ENCODE data around the gene SLC25A30.
"Not testable (repeated sequence)": the region's sequence is repeated elsewhere in the genome, so short reads cannot be mapped to it uniquely, and the experiment has no call there.

The SLC25A30 gene

GRCh38 chr13:45382739-45383138 lies 35.4 kb downstream of the SLC25A30 start:
- H3K27me3 ChIP-seq (ENCODE audit: control insufficient read depth in 2 of 2, insufficient read depth in 2 of 2, low read length in 2 of 2); H3K9ac ChIP-seq (ENCODE audit: low read depth in 1 of 2, low read length in 2 of 2); H3K36me3 ChIP-seq (ENCODE audit: control insufficient read depth in 2 of 2, insufficient read depth in 2 of 2, low read length in 2 of 2); H3K27ac ChIP-seq (ENCODE audit: low read depth in 2 of 2, low read length in 2 of 2); H3K4me3 ChIP-seq (ENCODE audit: low read length in 2 of 2); H3K4me1 ChIP-seq (ENCODE audit: control insufficient read depth in 2 of 2, insufficient read depth in 2 of 2, low read length in 2 of 2); H3K9me3 ChIP-seq (ENCODE audit: control insufficient read depth in 2 of 2, low read length in 2 of 2): not testable (repeated sequence)

GRCh38 chr13:45381196-45381595 lies 37.0 kb downstream of the SLC25A30 start:
- Histone ChIP-seq H3K36me3 (ENCODE audit: control insufficient read depth in 2 of 2, insufficient read depth in 2 of 2, low read length in 2 of 2) (no peaks in the 10 kb centered on the region), H3K27me3 (ENCODE audit: control insufficient read depth in 2 of 2, insufficient read depth in 2 of 2, low read length in 2 of 2) (no peaks in the 10 kb centered on the region), H3K4me3 (ENCODE audit: low read length in 2 of 2) (no peak overlapping the region), H3K9ac (ENCODE audit: low read depth in 1 of 2, low read length in 2 of 2) (no peak overlapping the region), H3K4me1 (ENCODE audit: control insufficient read depth in 2 of 2, insufficient read depth in 2 of 2, low read length in 2 of 2) (no peaks in the 10 kb centered on the region), H3K27ac (ENCODE audit: low read depth in 2 of 2, low read length in 2 of 2) (no peak overlapping the region), H3K9me3 (ENCODE audit: control insufficient read depth in 2 of 2, low read length in 2 of 2) (no peaks in the 10 kb centered on the region)

GRCh38 chr13:45380708-45381107 lies 37.5 kb downstream of the SLC25A30 start:
- not testable (repeated sequence) for H3K36me3 ChIP-seq (ENCODE audit: control insufficient read depth in 2 of 2, insufficient read depth in 2 of 2, low read length in 2 of 2); H3K4me3 ChIP-seq (ENCODE audit: low read length in 2 of 2); H3K9me3 ChIP-seq (ENCODE audit: control insufficient read depth in 2 of 2, low read length in 2 of 2); H3K27me3 ChIP-seq (ENCODE audit: control insufficient read depth in 2 of 2, insufficient read depth in 2 of 2, low read length in 2 of 2); H3K4me1 ChIP-seq (ENCODE audit: control insufficient read depth in 2 of 2, insufficient read depth in 2 of 2, low read length in 2 of 2); H3K9ac ChIP-seq (ENCODE audit: low read depth in 1 of 2, low read length in 2 of 2); H3K27ac ChIP-seq (ENCODE audit: low read depth in 2 of 2, low read length in 2 of 2)

GRCh38 chr13:45379516-45379915 lies 38.7 kb downstream of the SLC25A30 start:
- H3K36me3 ChIP-seq (ENCODE audit: control insufficient read depth in 2 of 2, insufficient read depth in 2 of 2, low read length in 2 of 2) = not testable (repeated sequence)

GRCh38 chr13:45378786-45379185 lies 39.4 kb downstream of the SLC25A30 start:
- not testable (repeated sequence) for H3K27me3 ChIP-seq (ENCODE audit: control insufficient read depth in 2 of 2, insufficient read depth in 2 of 2, low read length in 2 of 2); H3K9ac ChIP-seq (ENCODE audit: low read depth in 1 of 2, low read length in 2 of 2); H3K4me3 ChIP-seq (ENCODE audit: low read length in 2 of 2); H3K27ac ChIP-seq (ENCODE audit: low read depth in 2 of 2, low read length in 2 of 2); H3K9me3 ChIP-seq (ENCODE audit: control insufficient read depth in 2 of 2, low read length in 2 of 2); H3K36me3 ChIP-seq (ENCODE audit: control insufficient read depth in 2 of 2, insufficient read depth in 2 of 2, low read length in 2 of 2); H3K4me1 ChIP-seq (ENCODE audit: control insufficient read depth in 2 of 2, insufficient read depth in 2 of 2, low read length in 2 of 2)

More at GRCh38 chr13:45379516-45379915, 38.7 kb downstream of the SLC25A30 start:
- H3K27ac ChIP-seq (ENCODE audit: low read depth in 2 of 2, low read length in 2 of 2); H3K4me3 ChIP-seq (ENCODE audit: low read length in 2 of 2); H3K27me3 ChIP-seq (ENCODE audit: control insufficient read depth in 2 of 2, insufficient read depth in 2 of 2, low read length in 2 of 2); H3K9ac ChIP-seq (ENCODE audit: low read depth in 1 of 2, low read length in 2 of 2); H3K9me3 ChIP-seq (ENCODE audit: control insufficient read depth in 2 of 2, low read length in 2 of 2); H3K4me1 ChIP-seq (ENCODE audit: control insufficient read depth in 2 of 2, insufficient read depth in 2 of 2, low read length in 2 of 2): not testable (repeated sequence)

- H3K9me3 ChIP-seq (ENCODE audit: control insufficient read depth in 2 of 2, low read length in 2 of 2); H3K36me3 ChIP-seq (ENCODE audit: control insufficient read depth in 2 of 2, insufficient read depth in 2 of 2, low read length in 2 of 2); H3K27ac ChIP-seq (ENCODE audit: low read depth in 2 of 2, low read length in 2 of 2); H3K27me3 ChIP-seq (ENCODE audit: control insufficient read depth in 2 of 2, insufficient read depth in 2 of 2, low read length in 2 of 2); H3K9ac ChIP-seq (ENCODE audit: low read depth in 1 of 2, low read length in 2 of 2); H3K4me3 ChIP-seq (ENCODE audit: low read length in 2 of 2): not testable (repeated sequence)
- peaks cover 4 to 13% of the 10 kb centered on the region in 2 donors for H3K4me1 ChIP-seq (ENCODE audit: control insufficient read depth in 2 of 2, insufficient read depth in 2 of 2, low read length in 2 of 2)
Measured at GRCh38 chr13:45377314-45377713, 40.9 kb downstream of the SLC25A30 start.

- not testable (repeated sequence) for H3K9ac ChIP-seq (ENCODE audit: low read depth in 1 of 2, low read length in 2 of 2); H3K36me3 ChIP-seq (ENCODE audit: control insufficient read depth in 2 of 2, insufficient read depth in 2 of 2, low read length in 2 of 2); H3K9me3 ChIP-seq (ENCODE audit: control insufficient read depth in 2 of 2, low read length in 2 of 2); H3K27me3 ChIP-seq (ENCODE audit: control insufficient read depth in 2 of 2, insufficient read depth in 2 of 2, low read length in 2 of 2); H3K27ac ChIP-seq (ENCODE audit: low read depth in 2 of 2, low read length in 2 of 2); H3K4me3 ChIP-seq (ENCODE audit: low read length in 2 of 2)
- peaks cover 4 to 13% of the 10 kb centered on the region in 2 donors for H3K4me1 ChIP-seq (ENCODE audit: control insufficient read depth in 2 of 2, insufficient read depth in 2 of 2, low read length in 2 of 2)
Measured at GRCh38 chr13:45376651-45377050, 41.5 kb downstream of the SLC25A30 start.

GRCh38 chr13:45374917-45375316 lies 43.3 kb downstream of the SLC25A30 start:
- Histone ChIP-seq H3K27ac (ENCODE audit: low read depth in 2 of 2, low read length in 2 of 2) (no peak overlapping the region), H3K36me3 (ENCODE audit: control insufficient read depth in 2 of 2, insufficient read depth in 2 of 2, low read length in 2 of 2) (no peaks in the 10 kb centered on the region), H3K9ac (ENCODE audit: low read depth in 1 of 2, low read length in 2 of 2) (no peak overlapping the region), H3K9me3 (ENCODE audit: control insufficient read depth in 2 of 2, low read length in 2 of 2) (no peaks in the 10 kb centered on the region), H3K27me3 (ENCODE audit: control insufficient read depth in 2 of 2, insufficient read depth in 2 of 2, low read length in 2 of 2) (no peaks in the 10 kb centered on the region), H3K4me3 (ENCODE audit: low read length in 2 of 2) (no peak overlapping the region), H3K4me1 (ENCODE audit: control insufficient read depth in 2 of 2, insufficient read depth in 2 of 2, low read length in 2 of 2) (peaks cover 4 to 18% of the 10 kb centered on the region in 2 donors)

GRCh38 chr13:45373162-45373547 lies 45.0 kb downstream of the SLC25A30 start:
- peak overlapping the region; percentile 52 to 67 for H3K27ac ChIP-seq (ENCODE audit: low read depth in 2 of 2, low read length in 2 of 2)

GRCh38 chr13:45372189-45373161 lies 45.7 kb downstream of the SLC25A30 start:
- Histone ChIP-seq H3K36me3 (ENCODE audit: control insufficient read depth in 2 of 2, insufficient read depth in 2 of 2, low read length in 2 of 2) (peaks cover 0 to 3% of the 10 kb centered on the region in 2 donors), H3K9ac (ENCODE audit: low read depth in 1 of 2, low read length in 2 of 2) (peak overlapping the region in 1 of 2 donors; percentile 32), H3K27me3 (ENCODE audit: control insufficient read depth in 2 of 2, insufficient read depth in 2 of 2, low read length in 2 of 2) (no peaks in the 10 kb centered on the region), H3K4me1 (ENCODE audit: control insufficient read depth in 2 of 2, insufficient read depth in 2 of 2, low read length in 2 of 2) (peaks cover 4 to 24% of the 10 kb centered on the region in 2 donors), H3K4me3 (ENCODE audit: low read length in 2 of 2) (no peak overlapping the region), H3K27ac (ENCODE audit: low read depth in 2 of 2, low read length in 2 of 2) (peak overlapping the region; percentile 49 to 67), H3K9me3 (ENCODE audit: control insufficient read depth in 2 of 2, low read length in 2 of 2) (no peaks in the 10 kb centered on the region)

More at GRCh38 chr13:45373162-45373547, 45.0 kb downstream of the SLC25A30 start:
- no peak overlapping the region for H3K4me3 ChIP-seq (ENCODE audit: low read length in 2 of 2)
- no peaks in the 10 kb centered on the region for H3K27me3 ChIP-seq (ENCODE audit: control insufficient read depth in 2 of 2, insufficient read depth in 2 of 2, low read length in 2 of 2)
- no peaks in the 10 kb centered on the region for H3K9me3 ChIP-seq (ENCODE audit: control insufficient read depth in 2 of 2, low read length in 2 of 2)
- H3K36me3 ChIP-seq (ENCODE audit: control insufficient read depth in 2 of 2, insufficient read depth in 2 of 2, low read length in 2 of 2) = peaks cover 0 to 3% of the 10 kb centered on the region in 2 donors
- H3K4me1 ChIP-seq (ENCODE audit: control insufficient read depth in 2 of 2, insufficient read depth in 2 of 2, low read length in 2 of 2) = peaks cover 4 to 24% of the 10 kb centered on the region in 2 donors
- H3K9ac ChIP-seq (ENCODE audit: low read depth in 1 of 2, low read length in 2 of 2) = peak overlapping the region in 1 of 2 donors; percentile 32
